ENCODE results near the gene KRT76. TPM values are rescaled to one million over a fixed set of nuclear protein-coding genes. Genes with fewer than 3 reads are reported as not detected.

The KRT76 gene
- total RNA-seq, 1 experiment from 2014 or later = not detected

- ChIA-PET POLR2A (no interaction called here), RAD21 (ENCODE audit: low non-redundant PET in 1 of 2, low total read pairs in 2 of 2, uncharacterized antibody in 2 of 2, unreplicated experiment in 2 of 2) (no interaction called here), CTCF (no interaction called here)
- intact Hi-C loops (cut with micrococcal nuclease) = no loop called here
- no peak overlapping the region for H3K4me3 ChIP-seq (replicated peaks in 1 of 2; ENCODE audit: low read depth in 1 of 2, low read length in 2 of 2)
- no peak overlapping the region for H3K4me2 ChIP-seq (ENCODE audit: low read length)
- no peaks in the 10 kb centered on the region for H3K79me2 ChIP-seq (ENCODE audit: insufficient read depth, low read length)
- no peaks in the 10 kb centered on the region for H4K20me1 ChIP-seq (ENCODE audit: insufficient read depth)
- H3K36me3 ChIP-seq (ENCODE audit: control insufficient read depth in 1 of 2, insufficient read depth in 2 of 2, low read length in 2 of 2) = no peaks in the 10 kb centered on the region
- H3K9ac ChIP-seq (ENCODE audit: low read length) = no peak overlapping the region
- DNase-seq (ENCODE audit: low read depth, low spot score) (no peak), ATAC-seq (no peak)
- no peaks in the 10 kb centered on the region for H3K9me2 ChIP-seq (ENCODE audit: insufficient read depth)
- no TSS peak for BruUV-seq (replicated peaks)
- H3K27me3 ChIP-seq (ENCODE audit: insufficient read depth, low read length) = peaks cover 5% of the 10 kb centered on the region
- H2AFZ ChIP-seq (ENCODE audit: low read depth, low read length, poor library complexity, severe bottlenecking) = no peak overlapping the region
- TF ChIP-seq POLR2A (IDR thresholded peaks at IDR 0.05; ENCODE audit: borderline replicate concordance, extremely low read depth, insufficient read depth, insufficient read length) (no peak), YY1 (IDR thresholded peaks at IDR 0.05; ENCODE audit: extremely low read depth, insufficient replicate concordance, low read depth, low read length) (no peak), ZFX (IDR thresholded peaks at IDR 0.05) (no peak), EZH2 (IDR thresholded peaks at IDR 0.05) (no peak), ZNF274 (IDR thresholded peaks at IDR 0.05; ENCODE audit: low read depth, low read length) (no peak), POLR2AphosphoS5 (IDR thresholded peaks at IDR 0.05; ENCODE audit: low read depth, low read length) (no peak), CBX3 (IDR thresholded peaks at IDR 0.05; ENCODE audit: low read depth) (no peak), EGR1 (IDR thresholded peaks at IDR 0.05; ENCODE audit: low read depth) (no peak), SIN3A (IDR thresholded peaks at IDR 0.05; ENCODE audit: low read depth) (no peak), FOSL1 (IDR thresholded peaks at IDR 0.05; ENCODE audit: low read depth) (no peak), TCF7L2 (IDR thresholded peaks at IDR 0.05; ENCODE audit: borderline replicate concordance, extremely low read depth, insufficient read depth, insufficient read length) (no peak), JUND (IDR thresholded peaks at IDR 0.05) (no peak), SRF (IDR thresholded peaks at IDR 0.05; ENCODE audit: low read depth) (no peak), SP1 (IDR thresholded peaks at IDR 0.05; ENCODE audit: low read depth) (no peak)
- TF ChIP-seq, protein P1, sequence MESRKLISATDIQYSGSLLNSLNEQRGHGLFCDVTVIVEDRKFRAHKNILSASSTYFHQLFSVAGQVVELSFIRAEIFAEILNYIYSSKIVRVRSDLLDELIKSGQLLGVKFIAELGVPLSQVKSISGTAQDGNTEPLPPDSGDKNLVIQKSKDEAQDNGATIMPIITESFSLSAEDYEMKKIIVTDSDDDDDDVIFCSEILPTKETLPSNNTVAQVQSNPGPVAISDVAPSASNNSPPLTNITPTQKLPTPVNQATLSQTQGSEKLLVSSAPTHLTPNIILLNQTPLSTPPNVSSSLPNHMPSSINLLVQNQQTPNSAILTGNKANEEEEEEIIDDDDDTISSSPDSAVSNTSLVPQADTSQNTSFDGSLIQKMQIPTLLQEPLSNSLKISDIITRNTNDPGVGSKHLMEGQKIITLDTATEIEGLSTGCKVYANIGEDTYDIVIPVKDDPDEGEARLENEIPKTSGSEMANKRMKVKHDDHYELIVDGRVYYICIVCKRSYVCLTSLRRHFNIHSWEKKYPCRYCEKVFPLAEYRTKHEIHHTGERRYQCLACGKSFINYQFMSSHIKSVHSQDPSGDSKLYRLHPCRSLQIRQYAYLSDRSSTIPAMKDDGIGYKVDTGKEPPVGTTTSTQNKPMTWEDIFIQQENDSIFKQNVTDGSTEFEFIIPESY (IDR thresholded peaks at IDR 0.05; ENCODE audit: extremely low read depth, insufficient replicate concordance, low read length) = no peak
- TF ChIP-seq, protein P2, sequence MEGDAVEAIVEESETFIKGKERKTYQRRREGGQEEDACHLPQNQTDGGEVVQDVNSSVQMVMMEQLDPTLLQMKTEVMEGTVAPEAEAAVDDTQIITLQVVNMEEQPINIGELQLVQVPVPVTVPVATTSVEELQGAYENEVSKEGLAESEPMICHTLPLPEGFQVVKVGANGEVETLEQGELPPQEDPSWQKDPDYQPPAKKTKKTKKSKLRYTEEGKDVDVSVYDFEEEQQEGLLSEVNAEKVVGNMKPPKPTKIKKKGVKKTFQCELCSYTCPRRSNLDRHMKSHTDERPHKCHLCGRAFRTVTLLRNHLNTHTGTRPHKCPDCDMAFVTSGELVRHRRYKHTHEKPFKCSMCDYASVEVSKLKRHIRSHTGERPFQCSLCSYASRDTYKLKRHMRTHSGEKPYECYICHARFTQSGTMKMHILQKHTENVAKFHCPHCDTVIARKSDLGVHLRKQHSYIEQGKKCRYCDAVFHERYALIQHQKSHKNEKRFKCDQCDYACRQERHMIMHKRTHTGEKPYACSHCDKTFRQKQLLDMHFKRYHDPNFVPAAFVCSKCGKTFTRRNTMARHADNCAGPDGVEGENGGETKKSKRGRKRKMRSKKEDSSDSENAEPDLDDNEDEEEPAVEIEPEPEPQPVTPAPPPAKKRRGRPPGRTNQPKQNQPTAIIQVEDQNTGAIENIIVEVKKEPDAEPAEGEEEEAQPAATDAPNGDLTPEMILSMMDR (IDR thresholded peaks at IDR 0.05 in 2 of 3, conservative IDR thresholded peaks at IDR 0.05 in 1 of 3; ENCODE audit: borderline replicate concordance in 1 of 3, insufficient read depth in 1 of 3, low read depth in 2 of 3, low read length in 2 of 3) = no peak
- TF ChIP-seq, protein P3, sequence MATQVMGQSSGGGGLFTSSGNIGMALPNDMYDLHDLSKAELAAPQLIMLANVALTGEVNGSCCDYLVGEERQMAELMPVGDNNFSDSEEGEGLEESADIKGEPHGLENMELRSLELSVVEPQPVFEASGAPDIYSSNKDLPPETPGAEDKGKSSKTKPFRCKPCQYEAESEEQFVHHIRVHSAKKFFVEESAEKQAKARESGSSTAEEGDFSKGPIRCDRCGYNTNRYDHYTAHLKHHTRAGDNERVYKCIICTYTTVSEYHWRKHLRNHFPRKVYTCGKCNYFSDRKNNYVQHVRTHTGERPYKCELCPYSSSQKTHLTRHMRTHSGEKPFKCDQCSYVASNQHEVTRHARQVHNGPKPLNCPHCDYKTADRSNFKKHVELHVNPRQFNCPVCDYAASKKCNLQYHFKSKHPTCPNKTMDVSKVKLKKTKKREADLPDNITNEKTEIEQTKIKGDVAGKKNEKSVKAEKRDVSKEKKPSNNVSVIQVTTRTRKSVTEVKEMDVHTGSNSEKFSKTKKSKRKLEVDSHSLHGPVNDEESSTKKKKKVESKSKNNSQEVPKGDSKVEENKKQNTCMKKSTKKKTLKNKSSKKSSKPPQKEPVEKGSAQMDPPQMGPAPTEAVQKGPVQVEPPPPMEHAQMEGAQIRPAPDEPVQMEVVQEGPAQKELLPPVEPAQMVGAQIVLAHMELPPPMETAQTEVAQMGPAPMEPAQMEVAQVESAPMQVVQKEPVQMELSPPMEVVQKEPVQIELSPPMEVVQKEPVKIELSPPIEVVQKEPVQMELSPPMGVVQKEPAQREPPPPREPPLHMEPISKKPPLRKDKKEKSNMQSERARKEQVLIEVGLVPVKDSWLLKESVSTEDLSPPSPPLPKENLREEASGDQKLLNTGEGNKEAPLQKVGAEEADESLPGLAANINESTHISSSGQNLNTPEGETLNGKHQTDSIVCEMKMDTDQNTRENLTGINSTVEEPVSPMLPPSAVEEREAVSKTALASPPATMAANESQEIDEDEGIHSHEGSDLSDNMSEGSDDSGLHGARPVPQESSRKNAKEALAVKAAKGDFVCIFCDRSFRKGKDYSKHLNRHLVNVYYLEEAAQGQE (IDR thresholded peaks at IDR 0.05; ENCODE audit: low read depth) = no peak
- no peaks in the 10 kb centered on the region for H3K9me3 ChIP-seq (ENCODE audit: control insufficient read depth in 1 of 2, insufficient read depth in 1 of 2, low read depth in 1 of 2, low read length in 2 of 2)
- H3K27ac ChIP-seq (ENCODE audit: low read depth, low read length) = no peak overlapping the region
- no peaks in the 10 kb centered on the region for H3K4me1 ChIP-seq (ENCODE audit: control insufficient read depth in 1 of 2, insufficient read depth in 2 of 2, low read length in 2 of 2)
Observed at GRCh38 chr12:52788192-52788875, 11.2 kb upstream of the KRT76 start.
